Breast epithelium (tissue), 3 donors: ENCODE measurements around the gene CEACAM5.

Source experiments
- POLR2A ChIP-seq: fragments of 450-650 bp; IDR thresholded peaks from one replicate; pipeline ENCODE4 v1.6.1; 2016; ENCODE audit warnings: antibody characterized with exemption, mild to moderate bottlenecking, moderate library complexity
- POLR2AphosphoS5 ChIP-seq, 3 donors: sonication (generic); formaldehyde crosslinking; IDR thresholded peaks; one replicate each; pipeline ENCODE4 v1.6.1; 2017; ENCODE audit warnings: antibody characterized with exemption in 3 of 3
- TF ChIP-seq, protein P1 (sequence below), 3 donors: fragments of 450-650 bp; IDR thresholded peaks; one replicate each; pipeline ENCODE4 v1.5.1; 2016 to 2017; ENCODE audit warnings: antibody characterized with exemption in 3 of 3, mild to moderate bottlenecking in 3 of 3, moderate library complexity in 3 of 3

DNA sequence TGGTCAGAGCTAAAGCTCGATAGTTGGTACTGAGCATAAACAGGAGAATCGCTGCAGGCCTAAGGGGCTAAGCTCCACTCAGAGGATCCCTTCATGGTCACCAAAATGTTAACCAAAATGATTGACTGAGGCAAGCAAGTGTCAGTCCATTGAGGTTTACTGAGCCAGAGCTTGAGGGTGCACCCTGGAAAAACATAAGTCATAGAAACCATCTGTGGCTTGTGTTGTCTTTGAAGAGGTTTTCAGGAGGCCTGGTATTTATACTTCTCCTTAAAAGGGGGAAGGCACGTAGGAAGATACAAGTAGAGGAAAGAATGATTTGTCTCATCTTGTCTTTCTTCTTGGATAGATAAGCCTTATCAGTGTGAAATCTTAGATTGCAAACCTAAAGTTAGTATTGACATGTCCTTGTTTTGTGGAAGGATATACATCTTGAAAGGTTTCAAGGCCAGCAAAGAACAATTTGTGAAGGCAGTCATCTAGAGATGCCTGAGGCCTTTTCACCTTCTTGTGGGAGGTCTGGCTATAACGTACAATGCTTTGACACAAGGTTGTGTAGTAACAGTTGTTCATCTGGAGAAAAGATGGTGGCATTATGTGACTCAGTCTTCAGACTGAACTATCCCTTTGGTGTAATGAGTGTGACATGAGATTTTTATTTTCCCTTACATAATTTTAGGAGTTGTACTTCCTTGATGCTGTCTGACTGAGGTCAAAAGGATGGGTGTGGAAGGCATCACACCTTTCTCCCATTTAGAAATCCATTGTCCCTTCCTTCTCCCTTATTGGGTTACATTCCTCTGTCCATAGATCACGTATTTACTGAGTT lies 32.2 kb downstream of the CEACAM5 start:
- TF ChIP-seq POLR2A, result no peak
- TF ChIP-seq, protein P1, sequence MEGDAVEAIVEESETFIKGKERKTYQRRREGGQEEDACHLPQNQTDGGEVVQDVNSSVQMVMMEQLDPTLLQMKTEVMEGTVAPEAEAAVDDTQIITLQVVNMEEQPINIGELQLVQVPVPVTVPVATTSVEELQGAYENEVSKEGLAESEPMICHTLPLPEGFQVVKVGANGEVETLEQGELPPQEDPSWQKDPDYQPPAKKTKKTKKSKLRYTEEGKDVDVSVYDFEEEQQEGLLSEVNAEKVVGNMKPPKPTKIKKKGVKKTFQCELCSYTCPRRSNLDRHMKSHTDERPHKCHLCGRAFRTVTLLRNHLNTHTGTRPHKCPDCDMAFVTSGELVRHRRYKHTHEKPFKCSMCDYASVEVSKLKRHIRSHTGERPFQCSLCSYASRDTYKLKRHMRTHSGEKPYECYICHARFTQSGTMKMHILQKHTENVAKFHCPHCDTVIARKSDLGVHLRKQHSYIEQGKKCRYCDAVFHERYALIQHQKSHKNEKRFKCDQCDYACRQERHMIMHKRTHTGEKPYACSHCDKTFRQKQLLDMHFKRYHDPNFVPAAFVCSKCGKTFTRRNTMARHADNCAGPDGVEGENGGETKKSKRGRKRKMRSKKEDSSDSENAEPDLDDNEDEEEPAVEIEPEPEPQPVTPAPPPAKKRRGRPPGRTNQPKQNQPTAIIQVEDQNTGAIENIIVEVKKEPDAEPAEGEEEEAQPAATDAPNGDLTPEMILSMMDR (IDR thresholded peaks at IDR 0.05), result no peak
- no peak for TF ChIP-seq POLR2AphosphoS5 (IDR thresholded peaks at IDR 0.05)
